ENCODE results near the gene ADAMTS16. TPM values are rescaled to one million over a fixed set of nuclear protein-coding genes. Genes with fewer than 3 reads are reported as not detected.

Gene ADAMTS16
- total and polyA plus RNA-seq, 2 donors (not counting 3 experiments of a cell fraction or from before 2014, with no cell fraction given): not detected

- no peaks in the 10 kb centered on the region for H3K36me3 ChIP-seq (ENCODE audit: control insufficient read depth in 2 of 2, extremely low read depth in 1 of 2, insufficient read depth in 2 of 2, low read length in 2 of 2)
- H3K79me2 ChIP-seq (ENCODE audit: control insufficient read depth, insufficient read depth, low read length): no peaks in the 10 kb centered on the region
- dilution Hi-C loops (cut with MboI; ENCODE audit: extremely low pct_ligation_motif_present, low sequenced_read_pairs) (no loop called here), intact Hi-C loops (cut with micrococcal nuclease) (no loop called here)
- ChIA-PET POLR2A (no interaction called here), CTCF (no interaction called here)
- no peaks in the 10 kb centered on the region for H3K4me1 ChIP-seq (ENCODE audit: control insufficient read depth, extremely low read depth, insufficient read depth, low read length)
- H4K20me1 ChIP-seq (replicated peaks; ENCODE audit: control insufficient read depth, extremely low read depth, insufficient read depth, low read length): no peaks in the 10 kb centered on the region
- H3K4me2 ChIP-seq (ENCODE audit: insufficient read depth, low read length): no peak overlapping the region
- H3K27ac ChIP-seq (ENCODE audit: insufficient read depth, low read depth, low read length): no peak overlapping the region
- no peak overlapping the region for H3K4me3 ChIP-seq (replicated peaks in 1 of 3; ENCODE audit: insufficient read depth in 1 of 3, low read depth in 1 of 3, low read length in 3 of 3)
- DNase-seq (ENCODE audit: low read depth, low spot score): no peak
- H3K27me3 ChIP-seq (ENCODE audit: control insufficient read depth in 2 of 2, insufficient read depth in 2 of 2, low read length in 2 of 2): no peaks in the 10 kb centered on the region
- H3K9me1 ChIP-seq (replicated peaks; ENCODE audit: control insufficient read depth, extremely low read depth, insufficient read depth, low read length): no peaks in the 10 kb centered on the region
- FAIRE-seq: no peak
- no peak overlapping the region for H3K9ac ChIP-seq (replicated peaks; ENCODE audit: extremely low read depth, insufficient read depth, low read length)
- no TSS peak for BruUV-seq (replicated peaks)
- H3K9me3 ChIP-seq (replicated peaks; ENCODE audit: control insufficient read depth, insufficient read depth, low read length): peaks cover 2% of the 10 kb centered on the region
- H2AFZ ChIP-seq (ENCODE audit: low read depth, low read length): no peak overlapping the region
- TF ChIP-seq MAX (IDR thresholded peaks at IDR 0.05; ENCODE audit: insufficient read depth, insufficient read length) (no peak), MYC (IDR thresholded peaks at IDR 0.05; ENCODE audit: low read depth, low read length) (no peak), EZH2 (IDR thresholded peaks at IDR 0.05; ENCODE audit: borderline replicate concordance, low read depth, low read length, severe bottlenecking) (no peak), GATA2 (IDR thresholded peaks at IDR 0.05; ENCODE audit: insufficient read depth, insufficient read length, low read depth, low read length) (no peak), FOS (IDR thresholded peaks at IDR 0.05; ENCODE audit: borderline replicate concordance, insufficient read depth, low read length) (no peak), POLR2AphosphoS5 (IDR thresholded peaks at IDR 0.05; ENCODE audit: insufficient read depth, low read depth, low read length) (no peak), CTCF (IDR thresholded peaks at IDR 0.05; ENCODE audit: extremely low read depth in 1 of 2, insufficient read depth in 1 of 2, low read depth in 1 of 2, low read length in 2 of 2) (no peak), POLR2A (IDR thresholded peaks at IDR 0.05; ENCODE audit: low read depth, low read length) (no peak), JUN (IDR thresholded peaks at IDR 0.05; ENCODE audit: borderline replicate concordance, insufficient read depth, insufficient read length, low read depth) (no peak)
Measured at GRCh38 chr5:5165541-5166002, 25.4 kb downstream of the ADAMTS16 start.

Data from endothelial cell of umbilical vein (primary cell).